Large intestine (tissue), 3 donors: ENCODE data around the gene WFIKKN1. TPM values are rescaled to one million over a fixed set of nuclear protein-coding genes. Genes with fewer than 3 reads are reported as not detected.

Experiments
- DNase-seq, 2 donors: peaks; one replicate each; pipeline versions ENCODE4 v3.0.0 to v3.0.0-alpha.2; 2013
- H3K27ac ChIP-seq: one replicate; pipeline ENCODE4 v1.5.1; 2013; ENCODE audit warnings: low read length
- H3K27me3 ChIP-seq: 2 replicates; pipeline ENCODE4 v1.6.1; 2013; ENCODE audit warnings: low read length; ENCODE audit not compliant: control insufficient read depth, insufficient read depth
- H3K36me3 ChIP-seq: 2 replicates; pipeline ENCODE4 v1.6.1; 2013; ENCODE audit warnings: low read length; ENCODE audit not compliant: control insufficient read depth, insufficient read depth
- H3K4me1 ChIP-seq: one replicate; pipeline ENCODE4 v1.6.1; 2013; ENCODE audit warnings: low read length; ENCODE audit not compliant: control insufficient read depth, insufficient read depth
- H3K4me3 ChIP-seq: one replicate; pipeline ENCODE4 v1.5.1; 2013; ENCODE audit warnings: low read length
- H3K9me3 ChIP-seq: one replicate; pipeline ENCODE4 v1.6.1; 2013; ENCODE audit warnings: mild to moderate bottlenecking, low read depth, low read length, moderate library complexity; ENCODE audit not compliant: control insufficient read depth
- whole genome bisulfite sequencing: methylation state at CpG from one replicate; pipeline ENCODE4 v1.1.5; 2013; ENCODE audit warnings: low lambda C conversion rate; ENCODE audit not compliant: insufficient coverage; 5-methylcytosine and 5-hydroxymethylcytosine counted together
- polyA plus RNA-seq: library from polyadenylated mRNA; unstranded; fragments of 120-200 nt; gene quantifications from one replicate; pipeline ENCODE4 v1.2.1, GENCODE V29; 2013

Gene WFIKKN1
- polyA plus RNA-seq, 1 donor, result 1.6 TPM

DNA sequence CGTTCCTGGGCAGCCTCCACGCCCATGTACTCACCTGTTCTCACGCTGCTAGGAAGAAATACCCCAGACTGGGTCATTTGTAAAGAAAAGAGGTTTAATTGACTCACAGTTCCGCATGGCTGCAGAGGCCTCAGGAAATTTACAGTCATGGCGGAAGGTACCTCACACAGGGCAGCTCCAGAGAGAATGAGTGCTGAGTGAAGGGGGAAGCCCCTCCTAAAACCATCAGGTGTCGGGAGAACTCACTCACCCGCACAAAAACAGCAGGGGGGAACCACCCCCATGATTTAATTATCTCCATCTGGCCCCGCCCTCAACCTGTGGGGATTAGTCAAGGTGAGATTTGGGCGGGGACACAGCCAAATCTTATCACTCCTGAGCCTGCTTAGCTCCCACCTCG lies 22.8 kb upstream of the WFIKKN1 start:
- 50% methylated on average over 2 of the region's 10 CpGs for WGBS
- Histone ChIP-seq H3K4me1 (no peaks in the 10 kb centered on the region), H3K4me3 (no peak overlapping the region), H3K36me3 (peaks cover 7% of the 10 kb centered on the region), H3K9me3 (peaks cover 12% of the 10 kb centered on the region), H3K27ac (no peak overlapping the region), H3K27me3 (no peaks in the 10 kb centered on the region)
- no peak for DNase-seq

DNA sequence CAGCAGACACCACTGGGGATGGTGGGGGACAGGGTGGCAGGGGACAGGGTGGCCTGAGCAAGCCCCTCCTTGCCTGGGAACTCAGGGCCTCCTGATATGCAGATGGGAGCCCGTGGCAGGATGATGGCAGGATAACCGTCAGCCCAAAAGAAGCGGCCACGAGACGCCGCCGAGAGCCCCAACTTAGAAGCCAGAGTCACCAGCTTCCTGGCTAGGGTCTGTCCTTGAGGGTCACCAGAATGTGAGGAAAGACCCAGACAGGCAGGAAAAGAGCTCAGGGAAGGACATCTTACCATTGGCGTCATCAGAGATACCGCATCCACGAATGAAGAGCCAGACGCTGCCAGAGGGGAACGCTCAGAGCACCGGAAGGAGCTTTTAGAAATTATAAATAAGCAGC lies 21.5 kb upstream of the WFIKKN1 start:
- Histone ChIP-seq H3K27ac (no peak overlapping the region), H3K4me3 (no peak overlapping the region), H3K27me3 (no peaks in the 10 kb centered on the region), H3K9me3 (peaks cover 14% of the 10 kb centered on the region), H3K36me3 (peaks cover 12% of the 10 kb centered on the region), H3K4me1 (no peaks in the 10 kb centered on the region)
- DNase-seq, result no peak
- WGBS, result 98% methylated on average over 6 of the region's 13 CpGs

GRCh38 chr16:609984-610383 lies 20.8 kb upstream of the WFIKKN1 start:
- DNase-seq, result no peak
- Histone ChIP-seq H3K9me3 (peaks cover 11% of the 10 kb centered on the region), H3K27me3 (no peaks in the 10 kb centered on the region), H3K27ac (no peak overlapping the region), H3K4me1 (no peaks in the 10 kb centered on the region), H3K36me3 (peaks cover 16% of the 10 kb centered on the region), H3K4me3 (no peak overlapping the region)
- no CpG with 5 or more reads among the region's 14 CpGs for WGBS

GRCh38 chr16:610513-611381 lies 20.0 kb upstream of the WFIKKN1 start:
- H3K27me3 ChIP-seq, result no peaks in the 10 kb centered on the region
- no peaks in the 10 kb centered on the region for H3K4me1 ChIP-seq
- H3K4me3 ChIP-seq, result no peak overlapping the region
- H3K36me3 ChIP-seq, result peaks cover 9% of the 10 kb centered on the region
- WGBS, result no CpG with 5 or more reads among the region's 28 CpGs
- no peak for DNase-seq
- peaks cover 6% of the 10 kb centered on the region for H3K9me3 ChIP-seq
- no peak overlapping the region for H3K27ac ChIP-seq

DNA sequence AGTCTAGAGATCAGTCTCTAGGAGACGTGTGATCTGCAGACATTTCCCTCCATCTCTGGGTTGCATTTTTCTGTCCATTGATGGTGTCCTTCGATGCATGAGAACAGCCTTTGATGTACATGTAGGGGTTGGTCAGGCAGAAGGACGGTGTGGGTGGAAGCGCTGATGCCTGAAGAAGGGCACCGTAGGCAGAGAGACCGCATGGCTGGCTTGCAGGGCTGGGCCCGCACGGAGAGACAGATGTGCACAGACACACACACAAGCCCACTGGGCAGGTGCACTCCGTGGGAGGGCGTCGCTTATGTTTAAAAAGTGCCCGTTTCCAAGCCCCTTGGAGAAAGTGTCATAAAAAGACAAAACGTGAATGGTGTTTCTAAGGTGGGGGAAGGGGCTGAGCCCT lies 15.7 kb upstream of the WFIKKN1 start:
- Histone ChIP-seq H3K36me3 (peaks cover 22% of the 10 kb centered on the region), H3K27ac (no peak overlapping the region), H3K27me3 (no peaks in the 10 kb centered on the region), H3K4me3 (no peak overlapping the region), H3K4me1 (no peaks in the 10 kb centered on the region), H3K9me3 (peaks cover 6% of the 10 kb centered on the region)
- 70% methylated on average over 2 of the region's 13 CpGs for WGBS
- DNase-seq, result no peak

- no peak overlapping the region for H3K4me3 ChIP-seq
- H3K27me3 ChIP-seq, result no peaks in the 10 kb centered on the region
- peaks cover 22% of the 10 kb centered on the region for H3K36me3 ChIP-seq
- H3K27ac ChIP-seq, result no peak overlapping the region
- no peak for DNase-seq
- H3K4me1 ChIP-seq, result peaks cover 5% of the 10 kb centered on the region
- peaks cover 3% of the 10 kb centered on the region for H3K9me3 ChIP-seq
- no CpG with 5 or more reads among the region's 39 CpGs for WGBS
Observed at GRCh38 chr16:616733-617586, 13.8 kb upstream of the WFIKKN1 start.

GRCh38 chr16:617855-618254 lies 12.9 kb upstream of the WFIKKN1 start:
- peaks cover 5% of the 10 kb centered on the region for H3K4me1 ChIP-seq
- no peak overlapping the region for H3K4me3 ChIP-seq
- DNase-seq, result no peak
- no peak overlapping the region for H3K27ac ChIP-seq
- H3K9me3 ChIP-seq, result peaks cover 3% of the 10 kb centered on the region
- no peaks in the 10 kb centered on the region for H3K27me3 ChIP-seq
- no CpG with 5 or more reads among the region's 16 CpGs for WGBS
- peaks cover 23% of the 10 kb centered on the region for H3K36me3 ChIP-seq

DNA sequence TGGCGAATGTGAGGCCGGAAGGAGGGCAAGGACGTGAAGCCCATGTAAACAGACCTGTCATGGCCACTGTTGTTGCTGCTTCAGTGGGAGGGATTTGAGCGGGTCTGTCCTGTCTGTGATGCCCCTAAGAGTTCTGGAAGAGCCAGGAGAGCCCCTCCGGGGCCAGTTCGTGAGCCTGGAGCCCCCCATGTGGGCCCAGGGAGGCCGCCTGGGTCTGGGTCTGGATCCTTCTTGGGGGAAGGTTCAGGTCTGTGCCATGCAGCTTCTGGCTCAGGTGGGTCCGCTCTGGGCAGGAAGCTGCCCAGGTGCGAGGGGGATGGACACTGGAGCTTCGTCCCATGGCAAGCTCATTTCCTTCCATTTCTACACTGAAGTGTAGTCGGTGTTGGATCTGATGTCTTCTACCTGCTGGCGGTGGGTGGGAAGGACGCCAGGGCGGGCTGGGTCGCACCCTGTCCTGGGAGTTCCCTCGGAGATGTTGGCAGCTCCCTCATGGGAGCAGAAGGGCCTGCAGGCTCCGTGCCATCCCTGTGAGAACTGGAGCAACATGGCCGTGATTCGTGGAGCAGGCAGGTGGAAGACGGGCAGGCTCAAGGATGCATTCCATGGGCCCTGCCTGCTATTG lies 11.2 kb upstream of the WFIKKN1 start:
- Histone ChIP-seq H3K4me1 (peaks cover 5% of the 10 kb centered on the region), H3K27ac (no peak overlapping the region), H3K27me3 (no peaks in the 10 kb centered on the region), H3K36me3 (peaks cover 17% of the 10 kb centered on the region), H3K4me3 (no peak overlapping the region), H3K9me3 (no peaks in the 10 kb centered on the region)
- WGBS, result no CpG with 5 or more reads among the region's 20 CpGs
- DNase-seq, result no peak

DNA sequence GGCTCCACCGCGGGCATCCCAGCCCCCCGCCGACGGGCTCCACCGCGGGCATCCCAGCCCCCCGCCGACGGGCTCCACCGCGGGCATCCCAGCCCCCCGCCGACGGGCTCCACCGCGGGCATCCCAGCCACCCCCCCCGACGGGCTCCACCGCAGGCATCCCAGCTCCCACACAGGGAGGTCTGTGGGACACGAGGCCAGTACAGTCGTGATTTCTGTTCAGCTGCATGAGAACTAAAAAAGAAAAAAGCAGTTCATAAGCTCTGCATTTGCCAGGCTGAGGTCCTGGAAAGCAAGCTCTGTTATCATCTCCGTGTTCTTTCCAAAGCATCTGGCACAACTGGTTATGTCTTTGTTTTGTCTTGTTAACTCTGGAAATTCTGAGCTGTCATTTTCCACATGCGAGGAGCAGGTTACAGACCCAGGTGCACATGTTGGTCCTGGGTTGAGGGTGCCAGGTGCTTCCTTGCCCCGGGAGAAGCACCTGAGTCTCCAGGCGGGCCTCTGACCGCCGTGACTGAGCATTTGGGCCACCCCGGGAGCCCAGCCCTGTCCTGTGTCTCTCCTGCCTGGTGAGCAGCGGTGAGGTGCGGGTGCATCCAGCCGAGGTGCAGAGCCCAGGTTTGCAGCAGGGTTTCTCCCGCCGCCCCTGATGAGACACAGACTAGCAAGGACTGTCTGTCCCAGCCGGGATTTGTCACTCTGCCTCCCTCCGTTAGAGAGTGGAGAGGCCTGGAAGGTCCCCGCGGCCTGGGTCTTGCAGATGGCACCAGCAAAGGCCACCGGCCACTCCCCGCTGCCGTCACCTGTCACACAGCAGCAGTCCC lies 9.9 kb upstream of the WFIKKN1 start:
- no peak for DNase-seq
- H3K27me3 ChIP-seq, result no peaks in the 10 kb centered on the region
- WGBS, result 100% methylated on average over 1 of the region's 41 CpGs
- H3K27ac ChIP-seq, result no peak overlapping the region
- no peak overlapping the region for H3K4me3 ChIP-seq
- H3K36me3 ChIP-seq, result peaks cover 22% of the 10 kb centered on the region
- H3K9me3 ChIP-seq, result peaks cover 1% of the 10 kb centered on the region
- H3K4me1 ChIP-seq, result peaks cover 5% of the 10 kb centered on the region
